Parathyroid adenoma (tissue), 2 donors: ENCODE results near the gene TNFAIP8L3.

Experiments used
- H2AFZ ChIP-seq: fragments of 300-600 bp; sonication (generic); one replicate; pipeline ENCODE4 v1.7.0; 2017; ENCODE audit warnings: antibody characterized with exemption, mild to moderate bottlenecking
- H3K27ac ChIP-seq: fragments of 300-600 bp; sonication (generic); one replicate; pipeline ENCODE4 v1.7.0; 2017
- H3K27me3 ChIP-seq: fragments of 300-600 bp; sonication (generic); one replicate; pipeline ENCODE4 v1.7.0; 2017; ENCODE audit warnings: low read length; ENCODE audit not compliant: control insufficient read depth, insufficient read depth
- H3K36me3 ChIP-seq: fragments of 300-600 bp; sonication (generic); one replicate; pipeline ENCODE4 v1.7.0; 2017; ENCODE audit warnings: low read length; ENCODE audit not compliant: control insufficient read depth, insufficient read depth
- H3K4me1 ChIP-seq: fragments of 300-600 bp; sonication (generic); one replicate; pipeline ENCODE4 v1.7.0; 2017; ENCODE audit warnings: control low read depth
- H3K4me2 ChIP-seq: fragments of 300-600 bp; sonication (generic); one replicate; pipeline ENCODE4 v1.7.0; 2017; ENCODE audit warnings: low read length
- H3K4me3 ChIP-seq: fragments of 300-600 bp; sonication (generic); one replicate; pipeline ENCODE4 v1.7.0; 2017; ENCODE audit warnings: low read depth, low read length
- H3K79me2 ChIP-seq: fragments of 300-600 bp; sonication (generic); one replicate; pipeline ENCODE4 v1.7.0; 2017; ENCODE audit warnings: control low read depth
- H3K9ac ChIP-seq: fragments of 300-600 bp; sonication (generic); one replicate; pipeline ENCODE4 v1.7.0; 2017; ENCODE audit warnings: mild to moderate bottlenecking
- H3K9me3 ChIP-seq: fragments of 300-600 bp; sonication (generic); one replicate; pipeline ENCODE4 v1.7.0; 2017; ENCODE audit warnings: low read length; ENCODE audit not compliant: control insufficient read depth
- CTCF ChIP-seq: fragments of 300-600 bp; sonication (generic); IDR thresholded peaks from one replicate; pipeline ENCODE4 v1.7.0; 2017; ENCODE audit warnings: antibody characterized with exemption, mild to moderate bottlenecking
- donor health status: primary hyperparathyroidism.

The TNFAIP8L3 gene

DNA sequence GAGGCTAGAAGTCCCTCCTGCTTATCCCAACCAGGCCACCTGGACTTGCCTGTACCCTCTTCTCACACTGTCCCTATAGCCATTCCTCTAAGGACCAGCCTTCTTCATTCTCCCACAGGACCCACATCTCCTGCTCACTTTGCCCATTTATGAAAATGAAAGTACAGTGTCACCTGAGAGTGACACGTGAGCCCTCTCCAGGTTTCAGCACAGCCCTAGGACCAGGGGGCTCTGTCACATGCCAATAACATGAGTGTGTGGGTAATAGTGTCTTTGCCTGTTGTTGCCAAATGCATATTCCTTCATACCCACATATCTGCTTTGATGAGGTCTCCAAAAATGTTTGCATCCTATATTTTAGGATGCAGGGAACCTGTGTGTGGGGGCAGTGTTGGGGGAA, 42.3 kb upstream of the TNFAIP8L3 start:
- Histone ChIP-seq H3K27ac (no peak overlapping the region), H3K27me3 (no peaks in the 10 kb centered on the region)

DNA sequence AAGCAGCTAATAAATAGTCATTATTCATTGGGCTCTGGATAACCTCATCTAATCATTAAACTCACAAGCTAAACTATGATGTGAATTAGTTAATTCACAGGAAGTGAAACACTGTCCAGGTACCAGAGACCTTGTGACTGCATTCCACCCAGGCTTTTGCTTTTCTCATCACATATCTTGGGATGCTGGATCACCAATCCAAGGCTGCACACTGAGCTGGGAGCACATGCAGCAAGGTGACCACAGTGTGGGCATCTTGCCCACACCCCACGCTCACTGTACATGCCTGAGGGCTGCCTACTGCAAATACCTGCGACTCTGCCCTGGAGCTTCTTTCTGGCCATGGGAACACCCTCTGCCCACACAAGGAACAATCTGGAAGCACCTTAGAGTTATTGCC, 40.6 kb upstream of the TNFAIP8L3 start:
- Histone ChIP-seq H3K9ac (no peak overlapping the region), H3K27me3 (no peaks in the 10 kb centered on the region), H3K9me3 (no peaks in the 10 kb centered on the region), H3K4me2 (no peak overlapping the region), H2AFZ (no peak overlapping the region), H3K27ac (no peak overlapping the region), H3K36me3 (no peaks in the 10 kb centered on the region), H3K4me1 (no peaks in the 10 kb centered on the region), H3K4me3 (no peak overlapping the region), H3K79me2 (no peaks in the 10 kb centered on the region)
- no peak for TF ChIP-seq CTCF

More for the DNA sequence above, 42.3 kb upstream of the TNFAIP8L3 start:
- Histone ChIP-seq H3K4me1 (no peaks in the 10 kb centered on the region), H3K36me3 (no peaks in the 10 kb centered on the region), H3K4me2 (no peak overlapping the region), H2AFZ (no peak overlapping the region), H3K9ac (no peak overlapping the region), H3K9me3 (no peaks in the 10 kb centered on the region), H3K79me2 (no peaks in the 10 kb centered on the region), H3K4me3 (no peak overlapping the region)
- no peak for TF ChIP-seq CTCF

DNA sequence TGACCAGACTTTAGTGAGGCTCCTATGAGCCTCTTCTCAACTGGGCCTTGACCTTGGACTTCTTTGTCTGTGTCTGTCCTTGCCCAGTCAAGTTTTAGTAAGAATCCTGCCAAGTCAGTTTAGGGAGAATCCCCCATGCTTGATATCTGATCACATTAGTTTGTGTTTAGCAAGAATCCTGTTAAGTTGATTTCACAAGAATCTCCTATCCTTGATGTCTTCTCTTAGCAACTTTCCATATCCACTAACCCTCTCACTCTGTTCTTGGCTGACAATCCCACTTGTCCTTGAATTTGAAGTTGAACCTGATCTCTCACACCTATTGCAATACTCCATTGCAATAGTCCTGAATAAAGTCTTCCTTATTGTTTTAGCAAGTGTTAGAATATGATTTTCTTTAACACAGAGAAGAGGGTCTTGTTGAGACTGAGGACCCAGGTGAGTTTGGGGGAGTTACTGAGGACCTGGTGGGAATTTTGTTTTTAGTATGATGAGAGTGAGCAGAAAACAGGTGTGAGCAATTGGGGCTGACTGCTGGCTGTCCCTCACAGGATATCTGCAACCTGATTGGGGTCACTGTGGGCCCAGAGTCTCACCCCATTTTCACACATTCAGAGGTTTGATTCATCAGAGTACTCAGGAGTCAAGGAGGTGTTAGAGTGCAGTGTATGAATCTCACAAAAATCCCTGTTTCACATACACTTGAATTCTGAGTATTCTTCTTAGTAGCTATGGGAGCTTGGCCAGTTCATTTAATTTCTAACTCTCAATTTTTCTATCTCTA, 39.9 kb upstream of the TNFAIP8L3 start:
- H3K79me2 ChIP-seq, result no peaks in the 10 kb centered on the region
- H3K4me1 ChIP-seq, result no peaks in the 10 kb centered on the region
- no peaks in the 10 kb centered on the region for H3K27me3 ChIP-seq
- H3K9ac ChIP-seq, result no peak overlapping the region
- H3K4me3 ChIP-seq, result no peak overlapping the region
- no peaks in the 10 kb centered on the region for H3K36me3 ChIP-seq
- TF ChIP-seq CTCF, result no peak
- H3K4me2 ChIP-seq, result no peak overlapping the region
- no peak overlapping the region for H2AFZ ChIP-seq
- H3K27ac ChIP-seq, result no peak overlapping the region
- H3K9me3 ChIP-seq, result no peaks in the 10 kb centered on the region

DNA sequence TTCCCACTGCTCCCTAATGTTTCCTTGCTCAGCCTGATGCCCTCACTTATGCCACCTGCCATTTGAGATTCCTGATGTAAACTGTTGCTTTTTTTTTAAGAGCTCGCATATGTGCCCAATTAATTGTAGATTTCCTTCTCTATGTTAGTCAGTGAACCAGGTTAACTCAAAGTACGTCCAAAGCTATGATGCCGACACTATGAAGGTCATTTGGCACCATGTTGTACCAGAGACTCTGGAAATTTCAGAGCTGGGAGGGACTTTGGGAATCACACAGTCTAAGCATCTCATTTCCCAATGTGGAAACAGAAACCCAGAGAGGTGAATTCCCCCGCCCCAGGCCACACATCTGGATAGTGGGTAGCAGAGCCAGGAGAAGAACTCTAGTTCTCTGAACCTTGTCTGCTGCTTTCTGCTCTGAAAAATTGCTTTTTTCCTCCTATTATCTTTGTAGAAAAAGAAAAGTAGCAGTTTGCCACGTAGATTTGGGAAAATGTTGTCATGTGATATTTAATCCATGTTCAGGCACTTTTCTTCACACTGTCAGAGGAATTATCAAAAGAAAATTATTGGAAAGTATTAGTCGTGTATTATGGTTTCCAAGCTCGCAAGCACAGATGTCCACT, 38.5 kb upstream of the TNFAIP8L3 start:
- no peak overlapping the region for H2AFZ ChIP-seq
- no peak for TF ChIP-seq CTCF
- H3K4me2 ChIP-seq, result no peak overlapping the region
- no peaks in the 10 kb centered on the region for H3K79me2 ChIP-seq
- H3K27me3 ChIP-seq, result no peaks in the 10 kb centered on the region
- no peak overlapping the region for H3K9ac ChIP-seq
- no peak overlapping the region for H3K4me3 ChIP-seq
- H3K27ac ChIP-seq, result no peak overlapping the region
- no peaks in the 10 kb centered on the region for H3K4me1 ChIP-seq
- no peaks in the 10 kb centered on the region for H3K9me3 ChIP-seq
- no peaks in the 10 kb centered on the region for H3K36me3 ChIP-seq
